22Rv1 (cell line): ENCODE data around the gene ZNF500.

Experiments used
- CTCF ChIP-seq: fragments of 450-650 bp; IDR thresholded peaks from 2 replicates; pipeline ENCODE4 v1.5.1; 2017; ENCODE audit warnings: mild to moderate bottlenecking
- ZFX ChIP-seq: fragments of 450-650 bp; IDR thresholded peaks from 2 replicates; pipeline ENCODE4 v1.6.1; 2017; ENCODE audit warnings: antibody characterized with exemption, borderline replicate concordance

DNA sequence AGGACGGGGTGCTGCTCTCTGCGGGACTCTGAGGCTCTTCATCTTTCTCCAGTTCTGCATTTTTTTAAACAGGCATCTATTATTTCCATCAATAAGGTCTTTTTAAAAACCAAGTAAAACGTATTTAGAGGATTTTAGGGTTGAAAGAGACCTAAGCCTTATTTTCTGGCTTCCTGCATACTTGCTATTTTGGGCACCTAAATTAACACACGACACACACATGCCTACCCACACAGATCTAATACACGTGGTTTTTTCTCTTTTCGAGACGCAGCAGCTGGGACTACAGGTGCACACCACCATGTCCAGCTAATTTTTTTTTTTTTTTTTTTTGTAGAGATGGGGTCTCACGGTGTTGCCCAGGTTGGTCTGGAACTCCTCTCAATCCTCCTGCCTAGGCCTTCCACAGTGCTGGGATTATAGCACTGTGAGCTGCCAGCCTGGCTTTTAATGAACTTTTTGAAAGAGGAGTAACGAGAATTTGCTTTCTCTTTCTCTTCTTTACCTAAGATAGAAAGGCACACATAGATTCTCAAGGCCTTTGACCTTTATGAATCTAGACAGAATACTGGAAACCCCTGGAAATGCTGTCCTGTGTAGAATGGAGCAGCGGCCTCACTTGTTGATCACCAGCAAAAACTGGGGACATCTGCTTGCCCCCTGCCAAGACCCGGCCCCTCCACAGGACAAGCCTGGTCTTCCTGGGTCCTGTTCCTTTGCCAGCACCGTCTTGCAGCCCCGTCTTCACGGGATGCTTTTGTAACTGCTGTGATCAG is 18.9 kb downstream of the ZNF500 start:
- TF ChIP-seq CTCF (no peak), ZFX (no peak)
